Measurements from ENCODE around the gene HYOU1.
"Not testable (repeated sequence)": the region's sequence is repeated elsewhere in the genome, so short reads cannot be mapped to it uniquely, and the experiment has no call there.

Gene HYOU1

GRCh38 chr11:119057000-119057769 is at the start of gene HYOU1:
Gene HYOU1 (minus strand): TSS chr11:119057205. CDS start chr11:119056160, 1,045 bp downstream.
- peak; percentile 90 for DNase-seq (ENCODE audit: low spot score)

GRCh38 chr11:119103793-119104192 is 46.8 kb upstream of the HYOU1 start:
- no peak for DNase-seq (ENCODE audit: low spot score)

GRCh38 chr11:119103161-119103664 is 46.2 kb upstream of the HYOU1 start:
- not testable (repeated sequence) for DNase-seq (ENCODE audit: low spot score)

- DNase-seq (ENCODE audit: low spot score), result peak; percentile 95
Measured at GRCh38 chr11:119101759-119102423, 44.9 kb upstream of the HYOU1 start, which contains the start of gene DPAGT1. Gene DPAGT1 (minus strand): TSS chr11:119101853. CDS start chr11:119101655, 198 bp downstream.

- DNase-seq (ENCODE audit: low spot score), result peak; percentile 36
Measured at GRCh38 chr11:119100994-119101758, 44.2 kb upstream of the HYOU1 start.

GRCh38 chr11:119100246-119100970 is 43.4 kb upstream of the HYOU1 start:
- peak; percentile 36 for DNase-seq (ENCODE audit: low spot score)

- no peak for DNase-seq (ENCODE audit: low spot score)
Measured at GRCh38 chr11:119099711-119100110, 42.7 kb upstream of the HYOU1 start.

- peak; percentile 100 for DNase-seq (ENCODE audit: low spot score)
Measured at GRCh38 chr11:119095066-119095880, 38.3 kb upstream of the HYOU1 start.

- DNase-seq (ENCODE audit: low spot score), result peak; percentile 78
Measured at GRCh38 chr11:119094816-119095065, 37.7 kb upstream of the HYOU1 start.

- DNase-seq (ENCODE audit: low spot score), result no peak
Measured at GRCh38 chr11:119093942-119094815, 37.2 kb upstream of the HYOU1 start.

- no peak for DNase-seq (ENCODE audit: low spot score)
Measured at GRCh38 chr11:119092880-119093842, 36.2 kb upstream of the HYOU1 start.

- no peak for DNase-seq (ENCODE audit: low spot score)
Measured at GRCh38 chr11:119091966-119092879, 35.2 kb upstream of the HYOU1 start.

GRCh38 chr11:119091178-119091577 is 34.2 kb upstream of the HYOU1 start:
- DNase-seq (ENCODE audit: low spot score), result no peak

- DNase-seq (ENCODE audit: low spot score), result no peak
Measured at GRCh38 chr11:119089319-119089718, 32.3 kb upstream of the HYOU1 start.

- no peak for DNase-seq (ENCODE audit: low spot score)
Measured at GRCh38 chr11:119088406-119088805, 31.4 kb upstream of the HYOU1 start.

- no peak for DNase-seq (ENCODE audit: low spot score)
Measured at GRCh38 chr11:119087747-119088241, 30.8 kb upstream of the HYOU1 start.

- DNase-seq (ENCODE audit: low spot score), result no peak
Measured at GRCh38 chr11:119087123-119087522, 30.1 kb upstream of the HYOU1 start.

GRCh38 chr11:119085437-119085847 is 28.4 kb upstream of the HYOU1 start:
- DNase-seq (ENCODE audit: low spot score), result no peak
